Stimulated activated CD8-positive, alpha-beta memory T cell treated with anti-CD3 and anti-CD28 coated beads, Interleukin-7, amount 100 ng/mL, for 48 hours (primary cell): ENCODE measurements around the gene SLC1A1.
"Not testable (repeated sequence)": the region's sequence is repeated elsewhere in the genome, so short reads cannot be mapped to it uniquely, and the experiment has no call there.

Experiments
- DNase-seq, 2 donors: peaks; one replicate each; pipeline ENCODE4 v3.0.0-alpha.2; 2020; ENCODE audit warnings: low read depth in 1 of 2; ENCODE audit errors: extremely low read depth in 1 of 2

Gene SLC1A1

GRCh38 chr9:4574657-4575243, 84.5 kb downstream of the SLC1A1 start:
- DNase-seq, result no peak

- no peak for DNase-seq
These were observed 85.7 kb downstream of the SLC1A1 start for GRCh38 chr9:4575997-4576396.

- no peak for DNase-seq
These were observed 86.2 kb downstream of the SLC1A1 start for GRCh38 chr9:4576448-4576847.

GRCh38 chr9:4579001-4579400, 88.7 kb downstream of the SLC1A1 start:
- DNase-seq, result no peak

GRCh38 chr9:4581035-4581760, 90.9 kb downstream of the SLC1A1 start:
- DNase-seq, result no peak

- DNase-seq, result no peak
These were observed 91.7 kb downstream of the SLC1A1 start for GRCh38 chr9:4581861-4582565.

- DNase-seq, result no peak
These were observed 92.7 kb downstream of the SLC1A1 start for GRCh38 chr9:4583001-4583400.

- DNase-seq, result no peak
These were observed 94.4 kb downstream of the SLC1A1 start for GRCh38 chr9:4584636-4585035.

GRCh38 chr9:4585135-4585534, 94.9 kb downstream of the SLC1A1 start:
- no peak for DNase-seq

- DNase-seq, result no peak
These were observed 98.5 kb downstream of the SLC1A1 start for GRCh38 chr9:4588721-4589120.

- DNase-seq, result no peak
These were observed 100.3 kb downstream of the SLC1A1 start for GRCh38 chr9:4590430-4591122.

- DNase-seq, result no peak
These were observed 100.8 kb downstream of the SLC1A1 start for GRCh38 chr9:4591123-4591500.

- DNase-seq, result no peak
These were observed 102.0 kb downstream of the SLC1A1 start for GRCh38 chr9:4592295-4592694.

- DNase-seq, result no peak
These were observed 102.6 kb downstream of the SLC1A1 start for GRCh38 chr9:4592886-4593285.

GRCh38 chr9:4594545-4594944, 104.3 kb downstream of the SLC1A1 start:
- DNase-seq, result no peak

GRCh38 chr9:4594994-4595393, 104.7 kb downstream of the SLC1A1 start:
- DNase-seq, result no peak

GRCh38 chr9:4596165-4596922, 106.1 kb downstream of the SLC1A1 start:
- DNase-seq, result peak in 1 of 2 donors; percentile 16

GRCh38 chr9:4600368-4600767, 110.1 kb downstream of the SLC1A1 start:
- DNase-seq, result no peak

GRCh38 chr9:4603830-4604229, 113.6 kb downstream of the SLC1A1 start:
- no peak for DNase-seq

GRCh38 chr9:4604678-4605095, 114.4 kb downstream of the SLC1A1 start:
- DNase-seq, result peak in 1 of 2 donors; percentile 35

GRCh38 chr9:4606033-4606432, 115.8 kb downstream of the SLC1A1 start:
- DNase-seq, result not testable (repeated sequence)
